ENCODE results near the gene RASL12. TPM values are rescaled to one million over a fixed set of nuclear protein-coding genes. Genes with fewer than 3 reads are reported as not detected.
A peak's percentile ranks its signal among the peaks of the same experiment; 100 is the strongest.
"Not testable (repeated sequence)": the region's sequence is repeated elsewhere in the genome, so short reads cannot be mapped to it uniquely, and the experiment has no call there.

Gene RASL12
- total and polyA plus RNA-seq, 2 donors (not counting 1 experiment from before 2014, with no cell fraction given), result 9.1 to 50.5 TPM

- H3K4me3 ChIP-seq (replicated peaks in 1 of 4; ENCODE audit: control extremely low read depth in 1 of 4, insufficient read depth in 1 of 4, low read depth in 3 of 4, low read length in 4 of 4), result no peak overlapping the region
- DNase-seq (ENCODE audit: low read depth in 2 of 2), result no peak
- H3K4me1 ChIP-seq (ENCODE audit: control insufficient read depth, extremely low read depth, insufficient read depth, low read length), result no peaks in the 10 kb centered on the region
- no peak overlapping the region for H3K4me2 ChIP-seq (ENCODE audit: extremely low read depth, insufficient read depth, low read length)
- H3K9me3 ChIP-seq (ENCODE audit: control insufficient read depth, insufficient read depth, low read depth, low read length), result no peaks in the 10 kb centered on the region
- no peak overlapping the region for H3K27ac ChIP-seq (ENCODE audit: insufficient read depth, low read length)
- H3K79me2 ChIP-seq (ENCODE audit: control insufficient read depth, insufficient read depth, low read length), result no peaks in the 10 kb centered on the region
- peaks cover 7% of the 10 kb centered on the region for H3K36me3 ChIP-seq (ENCODE audit: control insufficient read depth, insufficient read depth, low read length)
- TF ChIP-seq CTCF (conservative IDR thresholded peaks at IDR 0.05 in 1 of 2, IDR thresholded peaks at IDR 0.05 in 1 of 2; ENCODE audit: low read depth in 1 of 2, low read length in 2 of 2) (no peak), EZH2 (IDR thresholded peaks at IDR 0.05; ENCODE audit: low read length, missing control alignments) (no peak)
- H3K9ac ChIP-seq (ENCODE audit: insufficient read depth, low read length), result no peak overlapping the region
- no peaks in the 10 kb centered on the region for H3K27me3 ChIP-seq (ENCODE audit: control insufficient read depth, insufficient read depth, low read length)
- no peaks in the 10 kb centered on the region for H4K20me1 ChIP-seq (ENCODE audit: control insufficient read depth, extremely low read depth, insufficient read depth, low read length)
- H2AFZ ChIP-seq (ENCODE audit: low read length), result no peak overlapping the region
These were observed 47.4 kb downstream of the RASL12 start for GRCh38 chr15:65020419-65020818.

- not testable (repeated sequence) for H4K20me1 ChIP-seq (ENCODE audit: control insufficient read depth, extremely low read depth, insufficient read depth, low read length); H2AFZ ChIP-seq (ENCODE audit: low read length); H3K27ac ChIP-seq (ENCODE audit: insufficient read depth, low read length); H3K4me3 ChIP-seq (replicated peaks in 1 of 4; ENCODE audit: control extremely low read depth in 1 of 4, insufficient read depth in 1 of 4, low read depth in 3 of 4, low read length in 4 of 4); H3K9ac ChIP-seq (ENCODE audit: insufficient read depth, low read length); H3K79me2 ChIP-seq (ENCODE audit: control insufficient read depth, insufficient read depth, low read length); H3K27me3 ChIP-seq (ENCODE audit: control insufficient read depth, insufficient read depth, low read length); H3K4me2 ChIP-seq (ENCODE audit: extremely low read depth, insufficient read depth, low read length); DNase-seq (ENCODE audit: low read depth in 2 of 2); H3K9me3 ChIP-seq (ENCODE audit: control insufficient read depth, insufficient read depth, low read depth, low read length); H3K4me1 ChIP-seq (ENCODE audit: control insufficient read depth, extremely low read depth, insufficient read depth, low read length); H3K36me3 ChIP-seq (ENCODE audit: control insufficient read depth, insufficient read depth, low read length)
These were observed 56.6 kb downstream of the RASL12 start for GRCh38 chr15:65011198-65011597.

GRCh38 chr15:65008983-65009382 is 58.8 kb downstream of the RASL12 start:
- no peak overlapping the region for H2AFZ ChIP-seq (ENCODE audit: low read length)
- no peaks in the 10 kb centered on the region for H4K20me1 ChIP-seq (ENCODE audit: control insufficient read depth, extremely low read depth, insufficient read depth, low read length)
- no peak overlapping the region for H3K27ac ChIP-seq (ENCODE audit: insufficient read depth, low read length)
- no peaks in the 10 kb centered on the region for H3K79me2 ChIP-seq (ENCODE audit: control insufficient read depth, insufficient read depth, low read length)
- H3K4me1 ChIP-seq (ENCODE audit: control insufficient read depth, extremely low read depth, insufficient read depth, low read length), result no peaks in the 10 kb centered on the region
- H3K27me3 ChIP-seq (ENCODE audit: control insufficient read depth, insufficient read depth, low read length), result no peaks in the 10 kb centered on the region
- no peak overlapping the region for H3K4me2 ChIP-seq (ENCODE audit: extremely low read depth, insufficient read depth, low read length)
- H3K9ac ChIP-seq (ENCODE audit: insufficient read depth, low read length), result no peak overlapping the region
- H3K4me3 ChIP-seq (replicated peaks in 1 of 4; ENCODE audit: control extremely low read depth in 1 of 4, insufficient read depth in 1 of 4, low read depth in 3 of 4, low read length in 4 of 4), result no peak overlapping the region
- TF ChIP-seq EZH2 (IDR thresholded peaks at IDR 0.05; ENCODE audit: low read length, missing control alignments) (no peak), CTCF (conservative IDR thresholded peaks at IDR 0.05 in 1 of 2, IDR thresholded peaks at IDR 0.05 in 1 of 2; ENCODE audit: low read depth in 1 of 2, low read length in 2 of 2) (peak; percentile 16 to 21)
- no peaks in the 10 kb centered on the region for H3K9me3 ChIP-seq (ENCODE audit: control insufficient read depth, insufficient read depth, low read depth, low read length)
- no peaks in the 10 kb centered on the region for H3K36me3 ChIP-seq (ENCODE audit: control insufficient read depth, insufficient read depth, low read length)
- DNase-seq (ENCODE audit: low read depth in 2 of 2), result peak in 1 of 2 donors; percentile 11

All from fibroblast of lung (primary cell).